NCI-H345 treated with DMSO at 0.1 percent for 48 hours (cell line): ENCODE results near the gene DLG1.

Experiments
- DNase-seq: peaks from one replicate; lab custom pipeline; 2025; ENCODE audit not compliant: unreplicated experiment; lab: John Stamatoyannopoulos, UW

The DLG1 gene

DNA sequence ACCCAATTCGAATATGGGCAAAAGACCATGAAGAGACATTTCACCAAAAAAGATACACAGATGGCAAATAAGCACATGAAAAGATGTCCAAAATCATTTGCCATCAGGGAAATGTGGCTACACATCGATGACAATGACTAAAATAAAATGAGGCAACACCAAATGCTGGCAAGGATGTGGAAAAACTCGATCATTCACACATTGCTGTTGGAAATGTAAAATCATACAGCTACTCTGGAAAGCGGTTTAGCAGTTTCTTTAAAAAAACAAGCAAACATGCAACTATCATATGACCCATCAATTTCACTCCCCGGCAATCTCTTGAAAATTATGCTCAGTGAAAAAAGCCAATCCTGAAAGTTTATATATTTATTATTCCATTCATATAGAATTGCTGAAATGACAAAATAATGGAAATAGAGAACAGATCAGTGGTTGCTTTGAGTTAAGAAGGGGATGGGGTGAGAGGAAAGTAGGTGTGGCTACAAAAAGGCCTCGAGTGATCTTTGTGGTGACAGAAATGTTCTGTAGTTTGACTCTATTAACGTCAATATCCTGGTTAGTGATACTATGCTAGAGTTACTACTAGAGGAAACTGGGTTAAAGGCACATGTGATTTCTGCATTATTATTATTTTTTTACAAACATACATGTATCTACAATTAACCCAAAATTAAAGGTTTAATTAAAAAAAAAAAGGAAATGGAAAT is 45.0 kb downstream of the DLG1 start:
- DNase-seq, result no peak

DNA sequence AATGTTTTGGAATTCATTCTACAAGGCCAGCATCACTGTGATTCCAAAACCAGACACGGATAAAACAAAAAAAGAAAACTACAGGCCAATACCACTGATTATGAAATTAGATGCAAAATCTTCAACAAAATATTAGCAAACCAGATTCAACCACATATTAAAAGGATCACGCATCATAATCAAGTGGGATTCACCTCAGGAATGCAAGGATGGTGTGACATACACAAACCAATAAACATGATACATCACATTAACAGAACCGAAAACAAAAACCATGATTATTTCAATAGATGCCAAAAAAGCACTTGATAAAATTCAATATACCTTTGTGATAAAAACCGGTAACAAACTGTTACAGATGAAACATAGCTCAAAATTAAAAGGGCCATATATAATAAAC is 48.9 kb downstream of the DLG1 start:
- DNase-seq, result no peak

DNA sequence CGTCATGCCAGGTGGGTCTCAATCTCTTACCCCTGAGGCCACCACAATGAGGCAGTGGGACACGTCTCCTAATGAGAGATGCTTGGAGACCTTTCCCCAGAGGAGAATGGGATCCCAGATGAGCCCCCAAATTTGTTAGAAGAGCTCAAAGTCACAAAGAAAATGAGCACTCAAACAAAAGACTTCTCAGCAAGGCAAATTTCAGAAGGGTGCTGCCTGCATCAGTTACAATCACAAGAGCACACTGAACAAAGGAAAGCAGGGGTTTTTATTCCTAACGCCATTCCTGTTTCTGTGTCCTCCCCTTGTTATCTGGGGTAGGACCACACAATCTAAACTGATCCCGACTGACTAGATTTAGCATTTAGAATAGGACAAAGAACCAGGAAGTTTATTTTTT is 50.1 kb downstream of the DLG1 start:
- DNase-seq, result no peak

DNA sequence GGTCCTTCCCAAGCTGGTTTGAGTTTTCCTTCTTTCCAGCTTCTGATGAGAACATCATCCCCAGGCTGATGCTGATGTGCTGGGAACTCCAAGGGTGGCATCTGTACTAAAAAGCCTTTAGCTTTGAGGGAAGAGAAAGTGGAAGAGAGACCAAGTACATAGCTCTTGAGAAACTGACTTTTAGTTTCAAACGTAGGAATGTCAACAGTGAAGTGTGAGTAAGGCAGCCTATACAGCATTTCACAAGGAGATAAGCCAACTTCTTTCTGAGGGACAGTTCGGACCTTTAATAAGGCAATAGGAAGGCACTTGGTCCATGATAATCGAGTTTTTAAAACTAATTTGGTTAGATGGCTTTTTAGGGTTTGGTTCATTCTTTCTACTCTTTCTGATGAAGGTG is 53.7 kb downstream of the DLG1 start:
- no peak for DNase-seq

DNA sequence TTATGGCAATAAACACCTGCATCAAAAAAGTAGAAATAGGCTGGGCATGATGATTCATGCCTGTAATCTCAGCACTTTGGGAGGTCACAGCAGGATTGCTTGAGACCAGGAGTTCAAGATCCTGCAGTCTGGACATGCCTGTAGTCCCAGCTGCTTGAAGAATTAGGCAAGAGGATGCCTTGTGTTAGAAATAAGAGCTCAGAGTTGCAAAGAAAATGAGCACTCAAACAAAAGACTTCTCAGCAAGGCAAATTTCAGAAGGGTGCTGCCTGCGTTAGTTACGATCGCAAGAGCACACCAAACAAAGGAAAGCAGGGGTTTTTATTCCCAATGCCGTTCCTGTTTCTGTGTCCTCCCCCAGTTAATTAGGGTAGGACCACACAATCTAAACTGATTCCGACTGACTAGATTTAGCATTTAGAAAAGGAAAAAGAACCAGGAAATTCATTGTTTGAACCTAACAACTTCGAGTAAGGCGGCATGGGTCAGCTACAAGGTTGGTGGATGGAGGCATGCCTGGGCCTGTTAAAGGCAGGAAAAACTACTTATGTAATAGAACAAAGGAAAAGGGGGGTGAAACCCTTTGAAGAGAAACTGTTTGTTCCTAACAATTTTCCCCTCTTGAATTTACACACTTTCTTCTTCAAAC is 55.5 kb downstream of the DLG1 start:
- no peak for DNase-seq

DNA sequence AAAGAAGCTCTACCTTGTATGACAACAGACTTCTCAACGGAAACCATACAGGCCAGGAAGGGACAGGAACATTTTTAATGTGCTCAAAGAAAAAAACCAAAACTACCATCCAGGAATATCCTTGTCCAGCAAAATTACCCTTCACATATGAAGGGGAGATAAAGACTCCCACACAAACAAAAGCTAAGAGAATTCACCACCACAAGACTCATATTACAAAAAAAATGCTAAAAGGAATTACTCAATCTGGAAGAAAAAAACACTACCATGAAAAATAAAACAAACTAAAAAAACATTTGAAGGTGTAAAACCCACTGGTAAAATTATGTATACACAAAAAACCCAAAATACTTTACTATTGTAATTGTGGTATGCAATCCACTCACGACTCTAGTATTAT is 57.2 kb downstream of the DLG1 start:
- DNase-seq, result no peak

DNA sequence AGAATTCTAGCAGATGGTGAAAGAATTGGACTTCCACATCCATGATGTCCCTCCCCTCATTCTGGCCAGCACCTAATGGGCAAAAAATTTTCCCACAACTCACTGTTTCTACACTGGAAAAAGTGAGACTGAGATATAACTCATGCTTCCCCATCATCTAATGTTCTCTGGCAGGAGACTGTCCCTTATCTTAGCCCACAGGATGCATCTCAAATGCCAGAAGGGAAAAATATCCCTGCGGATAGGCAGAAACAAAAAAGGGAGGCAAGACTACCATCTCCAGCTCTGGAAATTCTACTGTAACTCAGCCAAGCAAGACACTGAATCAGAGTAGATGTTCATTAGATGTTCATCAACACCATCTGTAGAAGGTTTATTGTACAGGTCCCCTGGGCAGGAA is 58.6 kb downstream of the DLG1 start:
- DNase-seq, result no peak

DNA sequence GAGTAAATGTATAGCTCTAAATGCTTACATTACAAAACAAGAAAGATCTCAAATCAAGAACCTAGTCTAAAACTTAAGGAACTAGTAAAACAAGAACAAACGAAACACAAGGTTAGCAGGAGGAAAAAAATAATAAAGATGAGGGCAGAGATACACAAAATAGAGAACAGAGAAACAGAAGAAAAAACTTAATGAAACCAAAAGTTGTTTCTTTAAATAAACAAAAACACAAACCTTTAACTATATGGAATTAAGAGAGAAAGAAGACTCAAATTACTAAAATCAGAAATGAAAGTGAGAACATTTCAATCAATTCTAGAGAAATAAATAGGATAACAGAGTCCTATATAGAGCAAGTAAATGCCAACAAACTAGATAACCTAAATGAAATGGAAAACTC is 59.6 kb downstream of the DLG1 start:
- no peak for DNase-seq

DNA sequence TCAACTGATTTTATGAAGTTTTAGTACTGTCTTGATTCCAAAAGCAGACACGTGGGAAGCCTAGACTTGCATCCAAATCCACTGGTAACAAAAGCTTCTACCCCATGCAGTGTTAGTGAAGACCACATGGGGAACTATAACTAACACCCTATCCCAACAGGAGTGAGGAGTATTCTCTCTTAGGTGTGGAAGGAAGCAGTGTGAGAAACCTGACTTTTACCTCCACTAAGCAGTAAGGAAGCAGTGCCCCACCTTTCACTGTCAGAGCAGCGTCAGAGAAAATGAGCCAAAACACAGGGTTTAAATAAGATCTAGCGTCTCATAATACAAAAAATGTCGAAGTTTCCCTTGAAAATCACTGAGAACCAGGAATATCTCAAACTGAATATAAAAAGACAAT is 60.5 kb downstream of the DLG1 start:
- DNase-seq, result no peak

DNA sequence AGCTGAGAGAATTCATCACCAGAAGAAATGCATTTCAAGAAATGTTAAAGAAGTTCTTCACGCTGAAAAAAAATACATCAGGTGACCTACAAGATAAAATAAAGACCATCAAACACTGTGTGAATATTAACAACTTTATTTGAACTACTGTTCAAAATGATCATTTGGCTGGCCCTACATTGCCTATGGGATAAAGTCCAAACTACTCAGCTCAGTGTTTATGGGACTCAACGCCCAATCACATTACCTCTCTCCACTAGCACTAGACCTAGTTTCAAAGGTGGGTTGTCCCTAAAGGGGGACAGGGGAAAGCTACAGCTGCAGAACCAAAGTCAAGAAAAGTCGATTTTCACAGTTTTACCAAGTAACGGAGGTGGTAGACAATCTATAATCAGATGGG is 62.0 kb downstream of the DLG1 start:
- no peak for DNase-seq

DNA sequence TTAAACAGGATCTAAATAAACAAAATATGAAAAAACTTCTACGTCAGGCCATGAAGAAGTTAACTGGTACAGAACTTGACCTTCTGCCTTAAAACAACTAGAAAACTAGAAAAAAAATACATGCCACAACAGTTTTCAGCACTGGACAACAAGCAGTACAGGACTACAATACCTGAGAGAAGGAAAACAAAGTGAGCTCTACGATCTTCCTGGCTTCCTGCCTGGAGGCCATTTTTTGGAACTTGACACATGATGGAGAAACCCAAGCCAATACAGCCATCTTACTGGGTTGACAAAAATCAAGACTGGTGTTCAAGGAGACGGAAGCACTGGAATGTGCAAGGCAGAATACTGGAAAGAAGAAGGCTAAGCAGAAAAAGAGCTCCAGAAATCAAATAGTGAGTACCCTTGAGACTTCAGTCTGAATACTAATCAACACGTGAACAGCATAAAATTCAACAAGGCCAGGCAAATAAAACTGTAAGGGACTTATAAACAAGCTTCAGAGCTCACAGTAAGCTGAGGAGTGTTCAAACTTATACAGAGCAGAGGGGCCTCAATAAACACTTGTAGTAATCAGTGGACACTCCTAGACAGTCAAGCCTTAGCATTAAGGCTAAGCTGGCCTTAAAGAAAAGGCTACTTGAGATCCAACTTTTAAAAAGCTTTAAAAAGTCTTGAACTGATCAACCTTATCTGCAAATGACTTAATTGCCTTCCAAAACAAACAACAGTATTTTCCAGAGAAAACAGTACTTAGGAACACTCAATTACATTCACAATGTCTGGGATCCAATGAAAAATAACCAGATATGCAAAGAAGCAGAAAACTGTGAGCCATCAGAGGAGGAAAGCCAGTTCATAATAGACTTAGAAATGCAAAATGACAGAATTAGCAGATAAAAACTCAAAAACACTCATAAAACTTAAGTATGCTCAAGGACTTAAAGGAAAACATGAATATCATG is 63.2 kb downstream of the DLG1 start:
- no peak for DNase-seq

DNA sequence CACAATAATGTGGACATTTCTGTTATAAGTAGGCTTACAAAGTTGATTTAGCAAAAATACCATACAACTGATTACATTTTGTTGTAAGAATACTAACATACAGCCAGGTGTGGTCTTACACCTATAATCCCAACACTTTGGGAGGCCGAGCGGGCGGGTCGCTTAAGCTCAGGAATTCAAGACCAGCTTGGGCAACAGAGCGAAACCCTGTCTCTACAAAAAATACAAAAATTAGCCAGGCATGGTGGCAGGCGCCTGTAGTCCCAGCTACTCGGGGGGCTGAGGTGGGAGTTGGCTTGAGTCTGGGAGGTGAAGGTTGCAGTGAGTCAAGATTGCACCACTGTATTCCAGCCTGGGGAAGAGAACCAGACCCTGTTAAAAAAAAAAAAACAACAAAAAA is 67.1 kb downstream of the DLG1 start:
- no peak for DNase-seq

DNA sequence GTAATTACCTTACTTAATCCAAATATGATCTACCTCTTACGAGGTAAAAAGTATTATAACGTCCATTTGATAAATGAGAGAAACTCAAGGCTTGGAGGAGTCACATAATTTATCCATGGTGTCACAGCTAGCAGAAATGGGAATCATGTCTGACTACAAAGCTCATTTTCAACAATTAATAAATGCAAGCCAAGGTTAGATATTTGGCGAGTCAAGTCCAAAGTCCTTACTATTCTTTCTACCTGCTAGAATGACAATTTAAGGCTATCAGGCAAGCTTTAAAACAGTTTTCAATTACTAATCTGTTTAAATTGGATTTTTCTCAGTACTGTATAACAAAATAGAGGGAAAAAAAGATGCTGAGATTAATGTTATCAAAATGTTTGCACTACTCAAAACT is 68.6 kb downstream of the DLG1 start:
- no peak for DNase-seq

DNA sequence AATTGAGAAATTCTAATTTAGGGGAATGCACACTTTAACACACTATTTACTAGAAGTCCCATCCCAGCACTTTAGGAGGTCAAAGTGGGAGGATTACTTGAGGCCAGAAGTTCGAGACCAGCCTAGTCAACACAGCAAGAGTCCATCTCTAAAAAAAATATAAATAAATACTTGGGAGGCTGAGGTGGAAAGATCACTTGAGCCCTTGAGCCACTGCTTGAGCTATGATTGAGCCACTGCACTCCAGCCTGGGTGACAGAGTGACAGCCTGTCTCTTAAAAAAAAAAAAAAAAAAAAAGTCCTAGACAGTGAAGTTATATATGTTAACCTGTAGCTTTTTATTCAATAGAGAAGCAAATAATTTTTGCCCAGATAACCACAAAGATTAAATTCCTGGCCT is 69.2 kb downstream of the DLG1 start:
- no peak for DNase-seq

DNA sequence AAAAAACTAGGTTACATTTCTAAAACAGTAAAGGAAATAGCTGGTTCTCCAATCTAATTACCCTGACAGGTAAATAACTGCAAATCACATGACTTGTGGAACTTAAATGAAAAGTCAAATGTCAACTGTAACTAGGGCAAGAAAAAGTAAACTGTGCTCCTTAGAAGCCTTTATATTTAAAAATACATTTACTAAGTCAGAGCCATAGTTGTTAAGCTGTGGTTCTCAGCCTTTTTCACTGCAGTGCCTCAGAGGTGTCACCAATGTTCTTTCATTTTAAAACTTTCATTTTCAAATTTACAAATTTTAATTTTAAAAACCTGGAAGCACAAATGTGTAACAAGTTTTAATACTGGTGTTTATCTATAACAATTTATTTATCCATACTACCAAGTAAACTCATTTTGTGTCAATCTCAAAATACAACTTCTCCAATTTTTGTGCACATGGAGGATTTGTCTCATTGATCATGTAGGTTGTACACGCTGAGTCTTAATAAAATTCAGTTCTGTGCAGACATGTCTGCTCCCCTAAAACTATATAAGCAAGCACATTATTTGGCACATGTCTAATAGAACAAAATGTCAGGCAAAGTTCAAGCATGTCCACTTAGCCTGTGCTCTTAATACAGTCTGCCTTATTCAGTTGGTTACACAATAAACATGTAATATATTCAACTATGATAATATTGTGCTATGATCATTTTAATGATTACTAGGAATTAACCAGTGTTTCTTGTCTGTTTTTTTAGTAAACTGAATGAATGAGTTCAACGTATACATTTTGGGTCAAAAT is 70.4 kb downstream of the DLG1 start:
- no peak for DNase-seq

DNA sequence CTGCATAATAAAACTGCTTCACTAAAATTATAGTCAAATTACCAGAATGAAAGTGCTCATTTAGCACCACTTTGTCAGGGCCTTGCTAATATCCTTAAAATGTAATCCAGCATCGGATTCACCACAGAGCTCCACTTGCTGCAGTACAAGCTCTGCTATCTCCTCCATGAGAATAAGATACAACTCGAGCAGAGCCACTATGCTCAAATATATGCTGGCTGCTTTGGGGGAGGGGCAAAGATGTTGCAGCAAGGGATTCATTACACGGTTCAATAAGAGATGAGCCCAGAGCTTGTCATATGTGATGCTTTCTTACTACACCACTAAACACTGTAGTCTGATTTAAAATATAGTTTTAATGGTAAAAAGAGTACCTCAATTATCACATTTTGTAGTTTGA is 72.2 kb downstream of the DLG1 start:
- DNase-seq, result no peak

DNA sequence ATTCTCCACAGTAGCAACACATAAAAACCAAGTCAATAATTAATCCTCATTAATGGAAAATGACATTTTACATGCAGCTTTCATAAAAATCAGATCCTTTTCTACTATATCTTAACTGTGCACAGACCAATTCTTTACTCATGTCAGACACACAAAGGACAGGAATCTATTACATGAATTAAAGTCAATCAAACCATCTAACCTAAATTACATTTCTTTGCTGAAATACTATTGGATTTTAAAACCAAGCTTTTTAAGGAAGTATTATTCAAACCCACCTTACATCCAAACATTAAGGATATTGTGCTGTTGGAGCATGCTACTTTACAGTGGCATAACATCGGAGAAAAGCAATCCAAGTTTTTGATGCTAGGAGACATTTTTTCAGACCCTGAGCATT is 72.8 kb downstream of the DLG1 start:
- no peak for DNase-seq

DNA sequence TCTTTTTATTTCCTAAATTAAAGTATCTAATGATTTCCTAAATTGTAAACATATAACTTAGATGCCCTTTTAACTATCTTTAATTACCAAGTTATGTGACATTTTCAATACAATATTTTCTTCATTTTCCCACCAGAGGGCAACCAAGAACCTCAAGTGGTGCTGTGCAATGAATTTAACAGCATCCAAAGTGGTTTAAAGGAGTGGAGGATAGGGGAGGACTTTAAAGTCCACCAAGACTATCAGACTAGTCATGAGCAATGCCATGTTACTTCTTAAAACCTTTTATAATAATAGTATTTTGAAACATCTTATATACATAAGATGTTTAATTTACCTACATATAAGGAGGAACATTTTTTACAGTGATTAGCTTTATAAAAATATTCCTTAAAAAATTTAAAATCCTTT is 74.4 kb downstream of the DLG1 start:
- peak; percentile 54 for DNase-seq

DNA sequence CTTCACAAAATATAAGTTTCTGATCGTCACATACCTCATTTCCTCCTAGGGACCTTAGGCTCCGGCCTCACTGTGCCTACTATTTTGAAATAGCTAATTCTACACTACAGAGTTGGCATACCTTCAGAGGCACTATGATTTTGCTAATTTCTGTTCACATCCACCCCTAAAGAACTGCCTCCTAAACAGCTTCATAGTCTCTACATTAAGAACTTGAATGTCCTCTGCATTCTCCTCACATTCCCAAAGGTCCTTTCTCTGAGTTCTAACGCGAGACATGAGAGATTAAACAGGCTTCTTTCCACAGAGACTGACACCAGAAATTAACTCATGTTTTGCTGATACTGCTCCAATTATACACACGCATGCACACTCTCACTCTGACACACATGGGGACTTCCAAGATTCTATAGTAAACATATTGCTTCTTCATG is 75.5 kb downstream of the DLG1 start:
- no peak for DNase-seq

DNA sequence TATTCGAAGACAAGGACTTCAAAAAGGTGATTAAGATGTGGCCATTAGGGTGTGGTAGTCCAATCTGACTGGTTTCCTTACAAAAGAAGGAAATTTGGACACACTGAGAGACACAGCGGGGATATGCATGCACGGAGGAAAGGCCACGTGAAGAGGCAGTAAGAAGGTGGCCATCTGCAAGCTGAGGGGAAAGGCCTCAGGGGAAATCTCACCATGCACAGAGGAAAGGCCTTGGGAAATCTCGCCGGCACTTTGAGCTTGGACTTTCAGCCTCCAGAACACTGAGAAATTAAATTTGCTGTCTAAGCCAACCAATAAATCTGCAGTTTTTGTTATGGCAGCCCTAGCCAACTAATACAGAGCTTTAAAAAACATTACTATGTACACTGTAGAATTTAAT is 78.8 kb downstream of the DLG1 start:
- no peak for DNase-seq

DNA sequence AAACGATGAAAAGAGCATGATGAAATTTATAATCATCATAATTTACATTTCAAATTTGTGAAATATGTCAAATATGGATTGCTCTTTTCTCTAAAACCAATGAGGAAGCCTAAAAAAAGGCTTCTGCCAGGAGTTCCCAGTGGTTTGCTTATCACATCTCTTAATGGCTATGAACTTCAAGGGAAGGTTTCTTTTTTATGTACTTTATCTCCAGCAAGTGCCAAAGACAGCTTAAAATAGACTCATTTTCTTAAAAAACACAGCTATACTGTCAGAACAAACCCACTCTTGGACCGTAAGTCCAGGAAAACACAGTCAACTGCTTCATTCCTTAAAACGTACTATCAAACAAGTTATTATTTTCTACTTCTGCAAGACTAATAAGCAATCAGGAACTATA is 80.2 kb downstream of the DLG1 start:
- DNase-seq, result no peak
